Measurements from ENCODE around the gene PGAP6. TPM values are rescaled to one million over a fixed set of nuclear protein-coding genes. Genes with fewer than 3 reads are reported as not detected.
A peak's percentile ranks its signal among the peaks of the same experiment; 100 is the strongest.
"Not testable (repeated sequence)": the region's sequence is repeated elsewhere in the genome, so short reads cannot be mapped to it uniquely, and the experiment has no call there.

PGAP6 gene
- total RNA-seq, 1 donor from 2014 or later, result 133 TPM

DNA sequence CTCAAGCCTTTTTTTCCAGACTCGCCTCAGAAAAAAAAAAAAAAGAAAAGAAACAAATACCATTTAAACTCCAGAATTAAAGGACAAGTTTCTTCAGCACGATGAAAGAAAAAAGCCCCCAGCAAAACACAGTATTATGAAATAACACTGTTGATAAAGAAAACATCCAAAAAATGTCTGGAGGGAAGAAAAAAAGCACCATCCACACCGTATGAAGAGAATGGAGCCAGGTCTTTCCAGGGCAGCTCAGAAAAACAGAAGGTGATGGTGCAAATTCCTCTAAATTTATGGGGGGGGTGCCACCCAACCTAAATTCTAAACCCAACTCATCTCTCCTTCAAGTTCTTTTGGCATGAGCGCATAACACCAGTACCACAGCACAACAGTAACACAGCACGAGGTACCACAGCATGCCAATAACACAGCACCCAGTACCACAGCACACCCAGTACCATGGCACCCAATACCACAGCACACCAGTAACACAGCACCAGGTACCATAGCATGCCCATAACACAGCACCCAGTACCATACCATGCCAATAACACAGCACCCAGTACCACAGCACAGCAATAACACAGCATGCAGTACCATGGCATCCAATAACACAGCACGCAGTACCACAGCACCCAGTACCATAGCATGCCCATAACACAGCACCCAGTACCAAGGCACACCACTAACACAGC, 48.2 kb downstream of the PGAP6 start:
- no peak for DNase-seq (ENCODE audit: low spot score)
- Mint-ChIP-seq H3K36me3 (ENCODE audit: low read depth, unreplicated experiment) (peaks cover 2% of the 10 kb centered on the region), H3K4me3 (ENCODE audit: unreplicated experiment) (no peak overlapping the region), H3K27me3 (ENCODE audit: unreplicated experiment) (peaks cover 5% of the 10 kb centered on the region), H3K9me3 (ENCODE audit: unreplicated experiment) (no peaks in the 10 kb centered on the region), H3K4me1 (ENCODE audit: unreplicated experiment) (no peaks in the 10 kb centered on the region), H3K27ac (ENCODE audit: unreplicated experiment) (peak overlapping the region; percentile 18)
- TF ChIP-seq, protein P1, sequence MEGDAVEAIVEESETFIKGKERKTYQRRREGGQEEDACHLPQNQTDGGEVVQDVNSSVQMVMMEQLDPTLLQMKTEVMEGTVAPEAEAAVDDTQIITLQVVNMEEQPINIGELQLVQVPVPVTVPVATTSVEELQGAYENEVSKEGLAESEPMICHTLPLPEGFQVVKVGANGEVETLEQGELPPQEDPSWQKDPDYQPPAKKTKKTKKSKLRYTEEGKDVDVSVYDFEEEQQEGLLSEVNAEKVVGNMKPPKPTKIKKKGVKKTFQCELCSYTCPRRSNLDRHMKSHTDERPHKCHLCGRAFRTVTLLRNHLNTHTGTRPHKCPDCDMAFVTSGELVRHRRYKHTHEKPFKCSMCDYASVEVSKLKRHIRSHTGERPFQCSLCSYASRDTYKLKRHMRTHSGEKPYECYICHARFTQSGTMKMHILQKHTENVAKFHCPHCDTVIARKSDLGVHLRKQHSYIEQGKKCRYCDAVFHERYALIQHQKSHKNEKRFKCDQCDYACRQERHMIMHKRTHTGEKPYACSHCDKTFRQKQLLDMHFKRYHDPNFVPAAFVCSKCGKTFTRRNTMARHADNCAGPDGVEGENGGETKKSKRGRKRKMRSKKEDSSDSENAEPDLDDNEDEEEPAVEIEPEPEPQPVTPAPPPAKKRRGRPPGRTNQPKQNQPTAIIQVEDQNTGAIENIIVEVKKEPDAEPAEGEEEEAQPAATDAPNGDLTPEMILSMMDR (IDR thresholded peaks at IDR 0.05; ENCODE audit: unreplicated experiment), result no peak

DNA sequence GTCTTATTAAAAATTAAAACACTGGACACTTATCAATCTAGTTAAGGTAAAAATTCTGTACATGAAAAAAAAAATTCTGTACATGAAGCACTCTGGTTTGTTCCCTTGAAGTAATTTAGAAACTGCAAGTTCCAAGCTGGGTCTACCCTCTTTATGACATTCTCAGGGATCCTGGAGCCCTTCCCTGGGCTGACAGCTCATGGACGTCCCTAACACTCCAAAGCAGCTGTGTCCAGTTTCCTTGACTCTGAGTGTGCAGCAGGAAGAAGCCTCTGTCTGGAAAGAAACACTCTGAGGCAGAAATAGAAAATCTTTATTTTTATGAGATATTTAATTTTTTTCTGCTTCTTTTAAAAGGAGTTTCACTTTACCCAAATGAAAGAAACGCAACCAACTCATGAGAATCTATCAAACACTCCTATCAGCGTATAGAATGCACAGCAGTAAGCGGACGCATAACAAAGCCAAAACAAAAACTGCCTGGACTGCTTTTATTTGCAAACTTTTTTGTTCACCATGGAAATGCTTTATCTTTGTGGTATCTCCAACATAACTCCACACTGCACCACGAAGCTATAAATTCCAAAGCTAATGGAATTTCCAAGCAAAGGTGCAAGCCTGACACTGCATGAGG, 50.5 kb downstream of the PGAP6 start:
- H3K36me3 Mint-ChIP-seq (ENCODE audit: low read depth, unreplicated experiment); H3K27me3 Mint-ChIP-seq (ENCODE audit: unreplicated experiment); H3K4me3 Mint-ChIP-seq (ENCODE audit: unreplicated experiment); H3K27ac Mint-ChIP-seq (ENCODE audit: unreplicated experiment); H3K9me3 Mint-ChIP-seq (ENCODE audit: unreplicated experiment); H3K4me1 Mint-ChIP-seq (ENCODE audit: unreplicated experiment); DNase-seq (ENCODE audit: low spot score): not testable (repeated sequence)

DNA sequence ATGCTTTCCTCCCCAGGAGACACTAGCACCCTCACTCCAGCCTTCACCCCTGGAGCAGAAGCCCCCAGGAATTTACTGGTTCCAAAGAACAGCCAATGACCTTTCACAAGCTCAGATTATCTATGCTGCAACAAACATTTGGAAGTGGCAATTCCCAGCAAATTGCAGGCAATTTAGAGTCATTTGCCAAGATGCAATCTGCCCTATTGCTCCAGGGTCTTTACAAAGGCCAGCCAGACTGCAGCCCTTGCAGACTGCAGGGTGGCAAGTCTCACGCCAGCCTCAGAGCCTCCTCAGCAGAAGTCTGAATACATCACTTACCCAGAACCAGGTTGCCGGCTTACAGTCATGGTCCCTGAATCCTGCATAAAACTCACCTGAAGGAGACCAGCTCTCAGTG, 51.0 kb downstream of the PGAP6 start:
- DNase-seq (ENCODE audit: low spot score), result no peak
- Mint-ChIP-seq H3K27me3 (ENCODE audit: unreplicated experiment) (peaks cover 3% of the 10 kb centered on the region), H3K27ac (ENCODE audit: unreplicated experiment) (no peak overlapping the region), H3K4me1 (ENCODE audit: unreplicated experiment) (no peaks in the 10 kb centered on the region), H3K4me3 (ENCODE audit: unreplicated experiment) (no peak overlapping the region), H3K9me3 (ENCODE audit: unreplicated experiment) (no peaks in the 10 kb centered on the region), H3K36me3 (ENCODE audit: low read depth, unreplicated experiment) (peaks cover 2% of the 10 kb centered on the region)
- TF ChIP-seq, protein P1 (IDR thresholded peaks at IDR 0.05; ENCODE audit: unreplicated experiment), result no peak

DNA sequence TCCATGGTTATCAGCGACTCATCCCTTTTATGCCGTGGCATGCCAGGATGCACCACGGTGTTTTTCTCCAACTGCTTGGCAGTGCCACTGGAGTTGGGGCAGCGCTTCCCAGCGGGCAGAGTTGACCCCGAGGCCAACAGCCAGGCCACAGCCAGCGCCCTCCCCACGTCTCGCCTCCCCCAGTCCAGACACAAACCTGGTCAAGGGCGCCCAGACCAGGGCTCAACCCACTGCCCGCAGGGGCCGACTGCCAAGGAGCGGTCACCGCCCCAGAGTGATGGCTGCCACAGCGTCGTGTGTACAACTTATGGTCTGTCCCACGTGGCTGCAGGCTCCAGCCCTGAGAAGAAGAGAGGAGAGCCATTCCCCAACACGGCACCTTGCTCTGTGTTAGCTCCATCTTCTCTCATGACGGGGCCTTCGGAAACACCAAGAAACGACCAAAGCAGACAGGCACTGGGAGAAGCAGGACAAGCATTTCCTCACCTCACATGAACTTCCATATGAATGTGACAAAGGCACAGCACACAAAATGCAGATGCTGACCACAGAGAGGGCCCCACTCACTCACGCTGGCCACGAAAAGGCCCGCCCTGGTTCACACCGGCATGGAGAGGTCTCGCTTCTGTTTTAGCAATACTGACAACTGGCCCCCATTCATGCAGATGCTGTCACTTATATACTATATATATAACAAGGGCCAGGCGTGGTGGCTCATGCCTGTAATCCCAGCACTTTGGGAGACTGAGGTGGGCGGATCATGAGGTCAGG, 56.2 kb downstream of the PGAP6 start:
- peaks cover 3% of the 10 kb centered on the region for H3K27me3 Mint-ChIP-seq (ENCODE audit: unreplicated experiment)
- TF ChIP-seq, protein P1 (IDR thresholded peaks at IDR 0.05; ENCODE audit: unreplicated experiment), result no peak
- no peak overlapping the region for H3K4me3 Mint-ChIP-seq (ENCODE audit: unreplicated experiment)
- H3K27ac Mint-ChIP-seq (ENCODE audit: unreplicated experiment), result no peak overlapping the region
- no peak for DNase-seq (ENCODE audit: low spot score)
- no peaks in the 10 kb centered on the region for H3K36me3 Mint-ChIP-seq (ENCODE audit: low read depth, unreplicated experiment)
- H3K9me3 Mint-ChIP-seq (ENCODE audit: unreplicated experiment), result no peaks in the 10 kb centered on the region
- no peaks in the 10 kb centered on the region for H3K4me1 Mint-ChIP-seq (ENCODE audit: unreplicated experiment)

DNA sequence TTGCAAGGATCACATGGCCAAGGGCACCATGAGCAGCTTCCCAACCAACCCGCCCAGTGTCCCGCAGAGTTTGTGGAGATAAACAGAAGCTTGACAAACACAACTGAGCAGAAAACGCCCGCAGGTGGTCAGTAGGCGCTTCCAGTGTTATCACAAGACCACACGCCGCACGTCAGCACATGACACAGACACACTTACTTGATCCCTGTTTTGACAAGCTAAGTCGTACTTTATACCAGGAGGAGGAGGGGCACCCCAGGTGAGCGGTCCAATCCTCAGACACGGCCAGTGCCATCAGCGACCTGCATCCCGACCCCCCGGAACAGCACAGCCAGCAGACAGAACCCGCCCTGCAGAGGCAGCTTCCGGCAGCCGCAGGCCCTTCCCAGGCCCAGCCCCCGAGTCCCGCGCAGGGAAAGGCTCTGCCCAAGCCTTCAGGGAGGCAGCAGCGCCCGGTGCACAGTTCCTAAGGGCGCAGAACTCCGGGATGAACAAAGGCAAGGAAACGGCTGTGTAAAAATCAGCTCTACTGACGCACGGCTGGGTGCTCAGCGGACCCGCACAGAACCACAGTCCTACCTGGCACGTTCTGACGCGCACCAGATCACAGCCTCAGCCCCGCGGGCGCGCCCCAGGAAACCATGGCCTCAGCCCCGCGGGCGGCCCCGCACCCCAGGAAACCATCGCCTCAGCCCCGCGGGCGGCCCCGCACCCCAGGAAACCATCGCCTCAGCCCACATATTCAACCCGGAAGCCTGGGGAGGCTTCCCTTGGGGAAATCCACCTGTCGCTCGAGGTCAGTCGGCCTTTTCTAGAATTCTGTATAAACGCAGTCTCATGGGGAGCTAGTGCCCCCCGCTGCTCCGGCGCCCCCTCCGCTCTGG, 57.1 kb downstream of the PGAP6 start:
- H3K27ac Mint-ChIP-seq (ENCODE audit: unreplicated experiment), result no peak overlapping the region
- H3K36me3 Mint-ChIP-seq (ENCODE audit: low read depth, unreplicated experiment), result peaks cover 6% of the 10 kb centered on the region
- no peaks in the 10 kb centered on the region for H3K9me3 Mint-ChIP-seq (ENCODE audit: unreplicated experiment)
- no peaks in the 10 kb centered on the region for H3K4me1 Mint-ChIP-seq (ENCODE audit: unreplicated experiment)
- H3K27me3 Mint-ChIP-seq (ENCODE audit: unreplicated experiment), result peaks cover 3% of the 10 kb centered on the region
- TF ChIP-seq, protein P1 (IDR thresholded peaks at IDR 0.05; ENCODE audit: unreplicated experiment), result no peak
- no peak for DNase-seq (ENCODE audit: low spot score)
- no peak overlapping the region for H3K4me3 Mint-ChIP-seq (ENCODE audit: unreplicated experiment)
